ENCODE results near the gene TSPAN3.

Gene TSPAN3

GRCh38 chr15:77048135-77048876, 22.6 kb downstream of the TSPAN3 start:
- DNase-seq, result no peak

- no peak for DNase-seq
Observed at GRCh38 chr15:77046704-77047412, 24.1 kb downstream of the TSPAN3 start.

- no peak for DNase-seq
Observed at GRCh38 chr15:77045985-77046384, 24.9 kb downstream of the TSPAN3 start.

GRCh38 chr15:77044228-77045042, 26.5 kb downstream of the TSPAN3 start:
- DNase-seq, result no peak

- DNase-seq, result no peak
Observed at GRCh38 chr15:77042955-77043920, 27.7 kb downstream of the TSPAN3 start.

GRCh38 chr15:77042245-77042919, 28.5 kb downstream of the TSPAN3 start:
- DNase-seq, result no peak

- no peak for DNase-seq
Observed at GRCh38 chr15:77040673-77041072, 30.2 kb downstream of the TSPAN3 start.

GRCh38 chr15:77039848-77040247, 31.1 kb downstream of the TSPAN3 start:
- DNase-seq, result no peak

- no peak for DNase-seq
Observed at GRCh38 chr15:77039217-77039533, 31.7 kb downstream of the TSPAN3 start.

GRCh38 chr15:77038312-77039216, 32.3 kb downstream of the TSPAN3 start:
- no peak for DNase-seq

GRCh38 chr15:77037388-77038209, 33.3 kb downstream of the TSPAN3 start:
- DNase-seq, result peak; percentile 2

GRCh38 chr15:77036537-77037387, 34.1 kb downstream of the TSPAN3 start:
- DNase-seq, result peak; percentile 1

- DNase-seq, result no peak
Observed at GRCh38 chr15:77035999-77036471, 34.9 kb downstream of the TSPAN3 start.

- no peak for DNase-seq
Observed at GRCh38 chr15:77035584-77035983, 35.3 kb downstream of the TSPAN3 start.

- peak; percentile 59 for DNase-seq
Observed at GRCh38 chr15:77034695-77035489, 36.0 kb downstream of the TSPAN3 start.

- DNase-seq, result no peak
Observed at GRCh38 chr15:77033729-77034671, 36.9 kb downstream of the TSPAN3 start.

- no peak for DNase-seq
Observed at GRCh38 chr15:77033417-77033728, 37.5 kb downstream of the TSPAN3 start.
